ENCODE results near the gene SEMA5B. TPM values are rescaled to one million over a fixed set of nuclear protein-coding genes. Genes with fewer than 3 reads are reported as not detected.

The SEMA5B gene
- total RNA-seq, 1 experiment from 2014 or later, result 1.0 TPM

- CTCF ChIA-PET, result no interaction called here
- no peak overlapping the region for H3K4me3 Mint-ChIP-seq (ENCODE audit: unreplicated experiment)
- no peak for DNase-seq
- no peak overlapping the region for H3K4me3 ChIP-seq (ENCODE audit: low read depth, low read length)
- TF ChIP-seq, protein P1, sequence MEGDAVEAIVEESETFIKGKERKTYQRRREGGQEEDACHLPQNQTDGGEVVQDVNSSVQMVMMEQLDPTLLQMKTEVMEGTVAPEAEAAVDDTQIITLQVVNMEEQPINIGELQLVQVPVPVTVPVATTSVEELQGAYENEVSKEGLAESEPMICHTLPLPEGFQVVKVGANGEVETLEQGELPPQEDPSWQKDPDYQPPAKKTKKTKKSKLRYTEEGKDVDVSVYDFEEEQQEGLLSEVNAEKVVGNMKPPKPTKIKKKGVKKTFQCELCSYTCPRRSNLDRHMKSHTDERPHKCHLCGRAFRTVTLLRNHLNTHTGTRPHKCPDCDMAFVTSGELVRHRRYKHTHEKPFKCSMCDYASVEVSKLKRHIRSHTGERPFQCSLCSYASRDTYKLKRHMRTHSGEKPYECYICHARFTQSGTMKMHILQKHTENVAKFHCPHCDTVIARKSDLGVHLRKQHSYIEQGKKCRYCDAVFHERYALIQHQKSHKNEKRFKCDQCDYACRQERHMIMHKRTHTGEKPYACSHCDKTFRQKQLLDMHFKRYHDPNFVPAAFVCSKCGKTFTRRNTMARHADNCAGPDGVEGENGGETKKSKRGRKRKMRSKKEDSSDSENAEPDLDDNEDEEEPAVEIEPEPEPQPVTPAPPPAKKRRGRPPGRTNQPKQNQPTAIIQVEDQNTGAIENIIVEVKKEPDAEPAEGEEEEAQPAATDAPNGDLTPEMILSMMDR (IDR thresholded peaks at IDR 0.05; ENCODE audit: insufficient read depth in 1 of 2, low read depth in 1 of 2, low read length in 1 of 2, severe bottlenecking in 1 of 2, unreplicated experiment in 1 of 2), result no peak
- no peaks in the 10 kb centered on the region for H3K27me3 ChIP-seq (replicated peaks; ENCODE audit: control insufficient read depth, insufficient read depth, low read length)
- no peaks in the 10 kb centered on the region for H3K36me3 ChIP-seq (ENCODE audit: control insufficient read depth, insufficient read depth, low read length)
- H3K9me3 ChIP-seq, result no peaks in the 10 kb centered on the region
- H3K27ac Mint-ChIP-seq (ENCODE audit: unreplicated experiment), result no peak overlapping the region
- H3K27me3 Mint-ChIP-seq (ENCODE audit: insufficient read depth, unreplicated experiment), result no peaks in the 10 kb centered on the region
- intact Hi-C loops (cut with micrococcal nuclease; ENCODE audit: unreplicated experiment), result no loop called here
- no peaks in the 10 kb centered on the region for H3K36me3 Mint-ChIP-seq (ENCODE audit: insufficient read depth, unreplicated experiment)
- H3K9me3 Mint-ChIP-seq (ENCODE audit: unreplicated experiment), result no peaks in the 10 kb centered on the region
- no TSS peak for BruUV-seq (replicated peaks)
- POLR2A ChIA-PET, result no interaction called here
- peaks cover 7% of the 10 kb centered on the region for H3K4me1 Mint-ChIP-seq (ENCODE audit: low read depth, unreplicated experiment)
- H3K4me1 ChIP-seq, result peaks cover 4% of the 10 kb centered on the region; the same call in 1 of the 2 replicates
Measured at GRCh38 chr3:122973893-122974615, 53.5 kb downstream of the SEMA5B start.

GRCh38 chr3:122972141-122972540, 55.4 kb downstream of the SEMA5B start:
- no TSS peak for BruUV-seq (replicated peaks)
- Mint-ChIP-seq H3K27ac (ENCODE audit: unreplicated experiment) (no peak overlapping the region), H3K4me3 (ENCODE audit: unreplicated experiment) (no peak overlapping the region), H3K27me3 (ENCODE audit: insufficient read depth, unreplicated experiment) (no peaks in the 10 kb centered on the region), H3K4me1 (ENCODE audit: low read depth, unreplicated experiment) (peaks cover 7% of the 10 kb centered on the region), H3K36me3 (ENCODE audit: insufficient read depth, unreplicated experiment) (no peaks in the 10 kb centered on the region), H3K9me3 (ENCODE audit: unreplicated experiment) (no peaks in the 10 kb centered on the region)
- H3K27me3 ChIP-seq (replicated peaks; ENCODE audit: control insufficient read depth, insufficient read depth, low read length), result no peaks in the 10 kb centered on the region
- no peak overlapping the region for H3K4me3 ChIP-seq (ENCODE audit: low read depth, low read length)
- ChIA-PET POLR2A (no interaction called here), CTCF (no interaction called here)
- DNase-seq, result no peak
- no peaks in the 10 kb centered on the region for H3K36me3 ChIP-seq (ENCODE audit: control insufficient read depth, insufficient read depth, low read length)
- no peaks in the 10 kb centered on the region for H3K9me3 ChIP-seq
- TF ChIP-seq, protein P1 (IDR thresholded peaks at IDR 0.05; ENCODE audit: insufficient read depth in 1 of 2, low read depth in 1 of 2, low read length in 1 of 2, severe bottlenecking in 1 of 2, unreplicated experiment in 1 of 2), result no peak
- intact Hi-C loops (cut with micrococcal nuclease; ENCODE audit: unreplicated experiment), result no loop called here
- no peaks in the 10 kb centered on the region for H3K4me1 ChIP-seq

GRCh38 chr3:122969585-122970469, 57.7 kb downstream of the SEMA5B start:
- Mint-ChIP-seq H3K9me3 (ENCODE audit: unreplicated experiment) (no peaks in the 10 kb centered on the region), H3K27me3 (ENCODE audit: insufficient read depth, unreplicated experiment) (no peaks in the 10 kb centered on the region), H3K27ac (ENCODE audit: unreplicated experiment) (no peak overlapping the region), H3K4me1 (ENCODE audit: low read depth, unreplicated experiment) (peaks cover 3% of the 10 kb centered on the region), H3K36me3 (ENCODE audit: insufficient read depth, unreplicated experiment) (no peaks in the 10 kb centered on the region), H3K4me3 (ENCODE audit: unreplicated experiment) (no peak overlapping the region)
- no peaks in the 10 kb centered on the region for H3K27me3 ChIP-seq (replicated peaks; ENCODE audit: control insufficient read depth, insufficient read depth, low read length)
- CTCF ChIA-PET, result no interaction called here
- no peaks in the 10 kb centered on the region for H3K36me3 ChIP-seq (ENCODE audit: control insufficient read depth, insufficient read depth, low read length)
- H3K4me3 ChIP-seq (ENCODE audit: low read depth, low read length), result no peak overlapping the region
- intact Hi-C loops (cut with micrococcal nuclease; ENCODE audit: unreplicated experiment), result no loop called here
- no TSS peak for BruUV-seq (replicated peaks)
- no peak for DNase-seq
- no peaks in the 10 kb centered on the region for H3K9me3 ChIP-seq
- TF ChIP-seq, protein P1 (IDR thresholded peaks at IDR 0.05; ENCODE audit: insufficient read depth in 1 of 2, low read depth in 1 of 2, low read length in 1 of 2, severe bottlenecking in 1 of 2, unreplicated experiment in 1 of 2), result no peak
- POLR2A ChIA-PET, result interaction anchor here (0.5 kb wide), 1 partner anchor 97 kb away, joined by 6 read pairs; the partner anchor contains the start of gene PDIA5
- H3K4me1 ChIP-seq, result no peaks in the 10 kb centered on the region

All from Caco-2 (cell line).